ENCODE results near the gene SH3GL2.

GRCh38 chr9:17719053-17719452, 140.2 kb downstream of the SH3GL2 start:
- no peak for TF ChIP-seq EZH2 (IDR thresholded peaks at IDR 0.05; ENCODE audit: borderline replicate concordance, insufficient read depth, low read depth, low read length, poor library complexity, severe bottlenecking)
- TF ChIP-seq, protein P1, sequence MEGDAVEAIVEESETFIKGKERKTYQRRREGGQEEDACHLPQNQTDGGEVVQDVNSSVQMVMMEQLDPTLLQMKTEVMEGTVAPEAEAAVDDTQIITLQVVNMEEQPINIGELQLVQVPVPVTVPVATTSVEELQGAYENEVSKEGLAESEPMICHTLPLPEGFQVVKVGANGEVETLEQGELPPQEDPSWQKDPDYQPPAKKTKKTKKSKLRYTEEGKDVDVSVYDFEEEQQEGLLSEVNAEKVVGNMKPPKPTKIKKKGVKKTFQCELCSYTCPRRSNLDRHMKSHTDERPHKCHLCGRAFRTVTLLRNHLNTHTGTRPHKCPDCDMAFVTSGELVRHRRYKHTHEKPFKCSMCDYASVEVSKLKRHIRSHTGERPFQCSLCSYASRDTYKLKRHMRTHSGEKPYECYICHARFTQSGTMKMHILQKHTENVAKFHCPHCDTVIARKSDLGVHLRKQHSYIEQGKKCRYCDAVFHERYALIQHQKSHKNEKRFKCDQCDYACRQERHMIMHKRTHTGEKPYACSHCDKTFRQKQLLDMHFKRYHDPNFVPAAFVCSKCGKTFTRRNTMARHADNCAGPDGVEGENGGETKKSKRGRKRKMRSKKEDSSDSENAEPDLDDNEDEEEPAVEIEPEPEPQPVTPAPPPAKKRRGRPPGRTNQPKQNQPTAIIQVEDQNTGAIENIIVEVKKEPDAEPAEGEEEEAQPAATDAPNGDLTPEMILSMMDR (IDR thresholded peaks at IDR 0.05), result no peak
